ENCODE results near the gene ZMIZ1. TPM values are rescaled to one million over a fixed set of nuclear protein-coding genes. Genes with fewer than 3 reads are reported as not detected.

ZMIZ1 gene
- polyA plus RNA-seq, 3 donors: 3.3 to 64.6 (median 8.9) TPM

DNA sequence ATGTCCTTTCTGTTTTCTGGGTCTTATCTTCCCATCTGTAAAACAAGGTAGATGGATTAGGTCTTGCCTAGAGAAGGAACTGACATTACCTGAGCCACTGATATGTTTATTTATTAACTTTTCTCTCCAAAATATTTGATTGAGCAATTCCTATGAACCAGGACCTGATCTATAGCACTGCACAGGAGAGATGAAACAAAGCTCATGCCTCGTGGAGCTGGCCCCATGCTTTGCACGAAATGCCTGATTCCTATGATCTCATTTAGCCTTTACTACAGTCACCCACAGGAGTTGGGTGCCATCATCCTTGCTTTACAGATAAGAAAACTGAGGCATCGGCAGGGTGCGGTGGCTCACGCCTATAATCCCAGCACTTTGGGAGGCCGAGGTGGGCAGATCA, 48.2 kb upstream of the ZMIZ1 start:
- Histone ChIP-seq H3K4me3 (replicated peaks in 1 of 3; ENCODE audit: low read depth in 2 of 3, low read length in 3 of 3) (no peak overlapping the region), H2AFZ (ENCODE audit: insufficient read depth, low read depth, low read length, poor library complexity, severe bottlenecking) (no peak overlapping the region), H3K36me3 (replicated peaks in 1 of 2; ENCODE audit: control insufficient read depth in 1 of 2, insufficient read depth in 2 of 2, low read length in 2 of 2) (no peaks in the 10 kb centered on the region), H3K4me1 (ENCODE audit: control insufficient read depth in 1 of 2, insufficient read depth in 2 of 2, low read length in 2 of 2) (no peaks in the 10 kb centered on the region), H3K9me3 (replicated peaks in 1 of 2; ENCODE audit: control insufficient read depth in 1 of 2, insufficient read depth in 1 of 2, low read length in 2 of 2) (peaks cover 8 to 12% of the 10 kb centered on the region in 2 donors), H3K9ac (ENCODE audit: insufficient read depth, low read length, poor library complexity, severe bottlenecking) (no peak overlapping the region), H3K79me2 (ENCODE audit: insufficient read depth, low read length) (no peaks in the 10 kb centered on the region), H4K20me1 (ENCODE audit: insufficient read depth, low read length) (no peaks in the 10 kb centered on the region), H3K4me2 (replicated peaks; ENCODE audit: extremely low read depth, low read length, poor library complexity, severe bottlenecking) (no peak overlapping the region), H3K27ac (ENCODE audit: low read depth in 1 of 2, low read length in 2 of 2) (no peak overlapping the region), H3K27me3 (ENCODE audit: control insufficient read depth in 2 of 2, insufficient read depth in 2 of 2, low read length in 2 of 2) (no peaks in the 10 kb centered on the region)
- no peak for DNase-seq
- H3K4me3 Mint-ChIP-seq: no peak overlapping the region
- peaks cover 0 to 2% (median 0%) of the 10 kb centered on the region in 3 donors for H3K27me3 Mint-ChIP-seq (ENCODE audit: low read depth in 3 of 3)
- H3K36me3 Mint-ChIP-seq: no peaks in the 10 kb centered on the region
- TF ChIP-seq, protein P1, sequence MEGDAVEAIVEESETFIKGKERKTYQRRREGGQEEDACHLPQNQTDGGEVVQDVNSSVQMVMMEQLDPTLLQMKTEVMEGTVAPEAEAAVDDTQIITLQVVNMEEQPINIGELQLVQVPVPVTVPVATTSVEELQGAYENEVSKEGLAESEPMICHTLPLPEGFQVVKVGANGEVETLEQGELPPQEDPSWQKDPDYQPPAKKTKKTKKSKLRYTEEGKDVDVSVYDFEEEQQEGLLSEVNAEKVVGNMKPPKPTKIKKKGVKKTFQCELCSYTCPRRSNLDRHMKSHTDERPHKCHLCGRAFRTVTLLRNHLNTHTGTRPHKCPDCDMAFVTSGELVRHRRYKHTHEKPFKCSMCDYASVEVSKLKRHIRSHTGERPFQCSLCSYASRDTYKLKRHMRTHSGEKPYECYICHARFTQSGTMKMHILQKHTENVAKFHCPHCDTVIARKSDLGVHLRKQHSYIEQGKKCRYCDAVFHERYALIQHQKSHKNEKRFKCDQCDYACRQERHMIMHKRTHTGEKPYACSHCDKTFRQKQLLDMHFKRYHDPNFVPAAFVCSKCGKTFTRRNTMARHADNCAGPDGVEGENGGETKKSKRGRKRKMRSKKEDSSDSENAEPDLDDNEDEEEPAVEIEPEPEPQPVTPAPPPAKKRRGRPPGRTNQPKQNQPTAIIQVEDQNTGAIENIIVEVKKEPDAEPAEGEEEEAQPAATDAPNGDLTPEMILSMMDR (IDR thresholded peaks at IDR 0.05): no peak
- intact Hi-C loops (cut with micrococcal nuclease): no loop called here
- WGBS (ENCODE audit: insufficient coverage): 100% methylated on average over 2 of the region's 6 CpGs
- H3K27ac Mint-ChIP-seq: no peak overlapping the region
- peaks cover 3% of the 10 kb centered on the region for H3K4me1 Mint-ChIP-seq
- H3K9me3 Mint-ChIP-seq: peaks cover 6 to 10% (median 8%) of the 10 kb centered on the region in 7 donors

DNA sequence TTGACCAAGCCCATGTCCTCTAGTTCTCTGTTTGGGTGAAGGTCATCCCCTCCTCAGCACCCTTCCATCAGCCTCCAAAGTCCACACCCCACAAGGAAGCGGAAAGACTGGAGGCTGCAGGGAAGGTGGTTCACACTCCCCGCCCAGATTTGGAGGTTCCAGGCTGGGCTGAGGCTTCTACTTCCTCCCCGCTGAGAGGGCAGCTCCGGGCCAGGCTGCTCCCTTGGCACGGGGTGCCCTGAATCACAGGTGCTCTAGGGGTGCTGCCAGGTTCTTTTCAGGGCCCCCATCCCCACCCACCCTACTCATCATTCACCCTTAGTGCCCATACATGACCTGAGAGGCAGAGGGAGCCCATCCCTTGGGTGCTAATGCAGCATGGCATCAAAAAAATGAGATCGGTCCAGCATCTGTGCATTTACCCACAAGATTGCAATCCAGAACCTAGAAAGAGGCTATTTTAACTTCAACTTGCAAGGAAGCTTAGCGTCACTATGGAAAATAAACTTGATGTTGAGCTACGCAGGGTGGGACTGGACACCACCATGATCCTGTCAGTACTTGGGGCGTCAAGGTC, 47.3 kb upstream of the ZMIZ1 start:
- no peak overlapping the region for H3K27ac ChIP-seq (ENCODE audit: low read depth in 1 of 2, low read length in 2 of 2)
- H2AFZ ChIP-seq (ENCODE audit: insufficient read depth, low read depth, low read length, poor library complexity, severe bottlenecking): no peak overlapping the region
- no peak overlapping the region for H3K4me2 ChIP-seq (replicated peaks; ENCODE audit: extremely low read depth, low read length, poor library complexity, severe bottlenecking)
- H3K79me2 ChIP-seq (ENCODE audit: insufficient read depth, low read length): no peaks in the 10 kb centered on the region
- intact Hi-C loops (cut with micrococcal nuclease): no loop called here
- Mint-ChIP-seq H3K27me3 (ENCODE audit: low read depth in 3 of 3) (peaks cover 0 to 5% (median 0%) of the 10 kb centered on the region in 3 donors), H3K9me3 (peaks cover 6 to 10% (median 8%) of the 10 kb centered on the region in 7 donors), H3K4me3 (no peak overlapping the region), H3K27ac (no peak overlapping the region), H3K36me3 (no peaks in the 10 kb centered on the region), H3K4me1 (peaks cover 3% of the 10 kb centered on the region)
- peaks cover 8 to 12% of the 10 kb centered on the region in 2 donors for H3K9me3 ChIP-seq (replicated peaks in 1 of 2; ENCODE audit: control insufficient read depth in 1 of 2, insufficient read depth in 1 of 2, low read length in 2 of 2)
- no peaks in the 10 kb centered on the region for H3K4me1 ChIP-seq (ENCODE audit: control insufficient read depth in 1 of 2, insufficient read depth in 2 of 2, low read length in 2 of 2)
- DNase-seq: no peak
- H3K9ac ChIP-seq (ENCODE audit: insufficient read depth, low read length, poor library complexity, severe bottlenecking): no peak overlapping the region
- H3K36me3 ChIP-seq (replicated peaks in 1 of 2; ENCODE audit: control insufficient read depth in 1 of 2, insufficient read depth in 2 of 2, low read length in 2 of 2): no peaks in the 10 kb centered on the region
- H4K20me1 ChIP-seq (ENCODE audit: insufficient read depth, low read length): no peaks in the 10 kb centered on the region
- H3K4me3 ChIP-seq (replicated peaks in 1 of 3; ENCODE audit: low read depth in 2 of 3, low read length in 3 of 3): no peak overlapping the region
- 98% methylated on average over 4 of the region's 9 CpGs for WGBS (ENCODE audit: insufficient coverage)
- TF ChIP-seq, protein P1 (IDR thresholded peaks at IDR 0.05): no peak
- H3K27me3 ChIP-seq (ENCODE audit: control insufficient read depth in 2 of 2, insufficient read depth in 2 of 2, low read length in 2 of 2): no peaks in the 10 kb centered on the region
